ENCODE results near the gene FAM114A1.

DNA sequence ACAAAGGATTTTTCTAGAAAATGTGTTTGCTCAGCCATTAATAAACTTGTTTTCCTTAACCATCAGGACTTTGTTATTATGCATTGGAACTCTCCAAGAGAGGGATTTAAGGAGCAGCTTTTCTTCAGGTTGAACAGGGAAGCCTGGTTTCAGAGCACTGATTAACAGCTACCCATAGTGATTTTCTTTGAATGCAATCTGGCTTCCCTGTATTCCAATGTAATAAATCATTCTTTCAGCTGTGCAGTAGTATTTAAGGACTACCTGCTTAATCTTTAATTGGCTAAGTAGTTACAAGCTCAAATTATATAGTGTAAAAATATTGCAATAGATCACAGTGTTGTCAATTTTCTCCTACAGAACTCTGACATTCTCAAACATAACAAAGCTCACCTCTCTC, 87.1 kb downstream of the FAM114A1 start:
- TF ChIP-seq, protein P1, sequence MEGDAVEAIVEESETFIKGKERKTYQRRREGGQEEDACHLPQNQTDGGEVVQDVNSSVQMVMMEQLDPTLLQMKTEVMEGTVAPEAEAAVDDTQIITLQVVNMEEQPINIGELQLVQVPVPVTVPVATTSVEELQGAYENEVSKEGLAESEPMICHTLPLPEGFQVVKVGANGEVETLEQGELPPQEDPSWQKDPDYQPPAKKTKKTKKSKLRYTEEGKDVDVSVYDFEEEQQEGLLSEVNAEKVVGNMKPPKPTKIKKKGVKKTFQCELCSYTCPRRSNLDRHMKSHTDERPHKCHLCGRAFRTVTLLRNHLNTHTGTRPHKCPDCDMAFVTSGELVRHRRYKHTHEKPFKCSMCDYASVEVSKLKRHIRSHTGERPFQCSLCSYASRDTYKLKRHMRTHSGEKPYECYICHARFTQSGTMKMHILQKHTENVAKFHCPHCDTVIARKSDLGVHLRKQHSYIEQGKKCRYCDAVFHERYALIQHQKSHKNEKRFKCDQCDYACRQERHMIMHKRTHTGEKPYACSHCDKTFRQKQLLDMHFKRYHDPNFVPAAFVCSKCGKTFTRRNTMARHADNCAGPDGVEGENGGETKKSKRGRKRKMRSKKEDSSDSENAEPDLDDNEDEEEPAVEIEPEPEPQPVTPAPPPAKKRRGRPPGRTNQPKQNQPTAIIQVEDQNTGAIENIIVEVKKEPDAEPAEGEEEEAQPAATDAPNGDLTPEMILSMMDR (IDR thresholded peaks at IDR 0.05; ENCODE audit: low read depth, low read length), result no peak
- TF ChIP-seq POLR2A (IDR thresholded peaks at IDR 0.05; ENCODE audit: extremely low read depth, insufficient read length), result no peak
- TF ChIP-seq, protein P2, sequence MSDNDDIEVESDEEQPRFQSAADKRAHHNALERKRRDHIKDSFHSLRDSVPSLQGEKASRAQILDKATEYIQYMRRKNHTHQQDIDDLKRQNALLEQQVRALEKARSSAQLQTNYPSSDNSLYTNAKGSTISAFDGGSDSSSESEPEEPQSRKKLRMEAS (IDR thresholded peaks at IDR 0.05; ENCODE audit: low read depth, low read length), result no peak
